PC-9 (cell line): ENCODE measurements around the gene SPR. TPM values are rescaled to one million over a fixed set of nuclear protein-coding genes. Genes with fewer than 3 reads are reported as not detected.

ENCODE experiments used
- BruUV-seq: library from RNA; stranded (reverse); fragments of 400-500 nt; replicated peaks from 2 replicates; lab custom pipeline; 2021; lab: Mats Ljungman, UMichigan
- CTCF ChIA-PET: fragments of 300-600 bp; sonication (Branson Sonifier 250); formaldehyde crosslinking; loops from one replicate; lab custom pipeline; 2022; ENCODE audit warnings: antibody characterized with exemption; lab: Charles Lee
- POLR2A ChIA-PET: fragments of 300-600 bp; sonication (Branson Sonifier 250); formaldehyde crosslinking; loops from one replicate; lab custom pipeline; 2022; ENCODE audit warnings: antibody characterized with exemption; ENCODE audit not compliant: unreplicated experiment; lab: Charles Lee
- DNase-seq, 2 experiments: peaks; one replicate each; pipeline versions ENCODE4 v3.0.0 to v3.0.0-alpha.2; 2015 to 2022; ENCODE audit warnings: mixed read lengths in 1 of 2
- H2AFZ ChIP-seq: fragments of 200-600 bp; sonication (generic); 2 replicates; pipeline ENCODE4 v1.8.1; 2017; ENCODE audit warnings: antibody characterized with exemption
- H3F3A ChIP-seq: fragments of 200-600 bp; sonication (generic); 2 replicates; pipeline ENCODE4 v1.8.1; 2017; ENCODE audit warnings: antibody characterized with exemption, mild to moderate bottlenecking, low read depth; ENCODE audit not compliant: insufficient read depth
- H3K27ac ChIP-seq: fragments of 200-600 bp; sonication (generic); 2 replicates; pipeline ENCODE4 v1.6.1; 2016; ENCODE audit warnings: mixed run types
- H3K27me3 ChIP-seq: fragments of 200-600 bp; sonication (generic); 2 replicates; pipeline ENCODE4 v1.6.1; 2016; ENCODE audit warnings: low read depth, mixed run types; ENCODE audit not compliant: insufficient read depth
- H3K36me3 ChIP-seq: fragments of 200-600 bp; sonication (generic); 2 replicates; pipeline ENCODE4 v1.6.1; 2016; ENCODE audit warnings: low read depth, mixed run types
- H3K4me1 ChIP-seq: fragments of 200-600 bp; sonication (generic); replicated peaks from 2 replicates; pipeline ENCODE4 v1.6.1; 2016; ENCODE audit warnings: mixed run types; ENCODE audit not compliant: insufficient read depth
- H3K4me2 ChIP-seq: fragments of 200-600 bp; sonication (generic); 2 replicates; pipeline ENCODE4 v1.6.1; 2017; ENCODE audit warnings: mixed run types
- H3K4me3 ChIP-seq: fragments of 200-600 bp; sonication (generic); 2 replicates; pipeline ENCODE4 v1.6.1; 2016; ENCODE audit warnings: mixed run types
- H3K79me2 ChIP-seq: fragments of 200-600 bp; sonication (generic); 2 replicates; pipeline ENCODE4 v1.6.1; 2017; ENCODE audit warnings: low read depth, mixed run types
- H3K9me2 ChIP-seq: fragments of 200-600 bp; sonication (generic); 2 replicates; pipeline ENCODE4 v1.8.1; 2017; ENCODE audit warnings: mild to moderate bottlenecking; ENCODE audit not compliant: insufficient read depth
- H3K9me3 ChIP-seq: fragments of 200-600 bp; sonication (generic); 2 replicates; pipeline ENCODE4 v1.8.1; 2016; ENCODE audit warnings: low read depth; ENCODE audit not compliant: insufficient read depth
- H4K20me1 ChIP-seq: fragments of 200-600 bp; sonication (generic); 2 replicates; pipeline ENCODE4 v1.8.1; 2017; ENCODE audit not compliant: insufficient read depth
- CTCF ChIP-seq: fragments of 200-600 bp; sonication (generic); conservative IDR thresholded peaks from 2 replicates; pipeline ENCODE4 v1.6.1; 2017; ENCODE audit warnings: mixed run types, antibody characterized with exemption, mild to moderate bottlenecking, moderate library complexity
- EZH2 ChIP-seq: fragments of 200-600 bp; sonication (generic); IDR thresholded peaks from 2 replicates; pipeline ENCODE4 v1.8.0; 2017; ENCODE audit warnings: antibody characterized with exemption, low read depth
- intact Hi-C: fragments of 100-400 bp; cut with micrococcal nuclease; formaldehyde crosslinking; loops from one replicate; pipeline ENCODE4 v1.10.0; 2022; ENCODE audit not compliant: unreplicated experiment
- total RNA-seq: library from RNA; stranded (reverse); gene quantifications from 2 replicates; pipeline ENCODE4 v1.2.3, GENCODE V29; 2021

The SPR gene
- total RNA-seq, 1 experiment from 2014 or later = 33.6 TPM

- POLR2A ChIA-PET = no interaction called here
- peak overlapping the region; percentile 74 for H3K4me3 ChIP-seq
- intact Hi-C loops = no loop called here
Observed at GRCh38 chr2:72915320-72915906, 28.2 kb downstream of the SPR start.

GRCh38 chr2:72915907-72916742 is 28.9 kb downstream of the SPR start:
- no peak overlapping the region for H3K27ac ChIP-seq
- H3K9me3 ChIP-seq = no peaks in the 10 kb centered on the region
- intact Hi-C loops = no loop called here
- ChIA-PET CTCF (interaction anchor here (0.6 kb wide), 1 partner anchor 40 kb away, joined by 3 read pairs; no protein-coding TSS in a partner anchor), POLR2A (no interaction called here)
- no peaks in the 10 kb centered on the region for H3K79me2 ChIP-seq
- TF ChIP-seq CTCF (no peak), EZH2 (no peak; the same call in 1 of the 2 replicates)
- H3K4me2 ChIP-seq = peak overlapping the region; percentile 99
- H3F3A ChIP-seq = no peaks in the 10 kb centered on the region
- BruUV-seq = no TSS peak
- H3K27me3 ChIP-seq = peaks cover 81% of the 10 kb centered on the region
- H4K20me1 ChIP-seq = no peaks in the 10 kb centered on the region
- H3K4me1 ChIP-seq = peaks cover 14% of the 10 kb centered on the region
- peak overlapping the region; percentile 74 for H3K4me3 ChIP-seq
- DNase-seq = peak; percentile 58 to 63
- H3K36me3 ChIP-seq = no peaks in the 10 kb centered on the region
- H2AFZ ChIP-seq = peak overlapping the region; percentile 82
- H3K9me2 ChIP-seq = no peaks in the 10 kb centered on the region

More at GRCh38 chr2:72915320-72915906, 28.2 kb downstream of the SPR start:
- peak overlapping the region; percentile 99 for H3K4me2 ChIP-seq
- peaks cover 75% of the 10 kb centered on the region for H3K27me3 ChIP-seq
- H3K9me3 ChIP-seq = no peaks in the 10 kb centered on the region
- H3F3A ChIP-seq = peaks cover 5% of the 10 kb centered on the region; the same call in 1 of the 2 replicates
- no peaks in the 10 kb centered on the region for H3K36me3 ChIP-seq
- CTCF ChIA-PET = no interaction called here
- H3K9me2 ChIP-seq = 0 out of 2 replicates have a peak, but pooled peaks cover under 1% of the 10 kb centered on the region
- peak overlapping the region; percentile 82 for H2AFZ ChIP-seq
- H3K79me2 ChIP-seq = no peaks in the 10 kb centered on the region
- BruUV-seq = no TSS peak
- H3K4me1 ChIP-seq = peaks cover 14% of the 10 kb centered on the region
- H3K27ac ChIP-seq = no peak overlapping the region
- no peak for TF ChIP-seq CTCF
- TF ChIP-seq EZH2 = peak; percentile 80; the same call in 1 of the 2 replicates
- DNase-seq = no peak
- no peaks in the 10 kb centered on the region for H4K20me1 ChIP-seq

GRCh38 chr2:72916743-72917137 is 29.5 kb downstream of the SPR start:
- intact Hi-C loops = no loop called here
- no peaks in the 10 kb centered on the region for H3F3A ChIP-seq
- peak overlapping the region; percentile 74 for H3K4me3 ChIP-seq
- no peaks in the 10 kb centered on the region for H4K20me1 ChIP-seq
- no TSS peak for BruUV-seq
- no peaks in the 10 kb centered on the region for H3K79me2 ChIP-seq
- no peaks in the 10 kb centered on the region for H3K36me3 ChIP-seq
- peaks cover 14% of the 10 kb centered on the region for H3K4me1 ChIP-seq
- TF ChIP-seq EZH2 = no peak
- TF ChIP-seq CTCF = no peak
- H3K27me3 ChIP-seq = peaks cover 83% of the 10 kb centered on the region
- H2AFZ ChIP-seq = peak overlapping the region; percentile 82
- no peaks in the 10 kb centered on the region for H3K9me3 ChIP-seq
- ChIA-PET POLR2A (no interaction called here), CTCF (interaction anchor here (0.6 kb wide), 1 partner anchor 40 kb away, joined by 3 read pairs; no protein-coding TSS in a partner anchor)
- H3K27ac ChIP-seq = no peak overlapping the region
- DNase-seq = no peak
- peak overlapping the region; percentile 99 for H3K4me2 ChIP-seq
- H3K9me2 ChIP-seq = no peaks in the 10 kb centered on the region
